SK-N-DZ (cell line): Measurements from ENCODE around the gene KRT76.

ENCODE experiments used
- DNase-seq: peaks from one replicate; pipeline ENCODE4 v3.0.0-alpha.2; 2015; ENCODE audit warnings: low spot score

Gene KRT76

GRCh38 chr12:52813203-52813819 is 36.2 kb upstream of the KRT76 start:
- no peak for DNase-seq

DNA sequence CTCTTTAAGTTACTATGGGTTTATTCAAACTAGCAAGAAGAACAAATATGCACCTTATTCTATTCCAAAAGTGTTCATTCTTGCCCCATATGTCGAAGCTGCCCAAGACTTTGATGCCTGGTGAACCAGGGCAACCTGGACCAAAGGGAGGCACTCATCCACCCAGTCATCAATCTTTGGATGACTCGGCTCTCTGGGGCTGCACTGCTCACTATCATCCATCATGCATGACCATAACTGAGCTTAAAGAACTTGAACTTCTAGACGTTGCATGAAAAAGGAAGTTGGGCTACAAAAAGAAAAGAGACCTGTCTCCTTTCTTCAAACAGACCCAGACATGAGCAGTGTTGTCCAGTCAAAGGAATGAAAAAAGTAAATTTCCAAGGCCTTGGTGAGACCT is 35.6 kb upstream of the KRT76 start:
- no peak for DNase-seq

DNA sequence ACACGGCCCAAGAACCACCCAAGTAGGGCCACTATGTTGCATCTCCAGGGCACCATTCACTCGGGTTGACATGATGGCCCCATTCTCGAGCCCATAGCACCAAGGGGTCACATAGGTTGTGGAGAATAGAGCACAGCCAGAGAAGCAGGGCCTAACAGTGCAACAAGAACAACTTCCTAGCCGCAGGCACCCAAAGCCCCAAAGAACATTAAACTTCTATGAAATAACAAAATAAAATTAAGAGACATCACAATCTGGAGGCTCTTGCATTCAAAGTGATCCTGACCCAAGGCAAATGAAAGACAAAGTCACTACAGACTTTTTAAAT is 34.9 kb upstream of the KRT76 start:
- no peak for DNase-seq

DNA sequence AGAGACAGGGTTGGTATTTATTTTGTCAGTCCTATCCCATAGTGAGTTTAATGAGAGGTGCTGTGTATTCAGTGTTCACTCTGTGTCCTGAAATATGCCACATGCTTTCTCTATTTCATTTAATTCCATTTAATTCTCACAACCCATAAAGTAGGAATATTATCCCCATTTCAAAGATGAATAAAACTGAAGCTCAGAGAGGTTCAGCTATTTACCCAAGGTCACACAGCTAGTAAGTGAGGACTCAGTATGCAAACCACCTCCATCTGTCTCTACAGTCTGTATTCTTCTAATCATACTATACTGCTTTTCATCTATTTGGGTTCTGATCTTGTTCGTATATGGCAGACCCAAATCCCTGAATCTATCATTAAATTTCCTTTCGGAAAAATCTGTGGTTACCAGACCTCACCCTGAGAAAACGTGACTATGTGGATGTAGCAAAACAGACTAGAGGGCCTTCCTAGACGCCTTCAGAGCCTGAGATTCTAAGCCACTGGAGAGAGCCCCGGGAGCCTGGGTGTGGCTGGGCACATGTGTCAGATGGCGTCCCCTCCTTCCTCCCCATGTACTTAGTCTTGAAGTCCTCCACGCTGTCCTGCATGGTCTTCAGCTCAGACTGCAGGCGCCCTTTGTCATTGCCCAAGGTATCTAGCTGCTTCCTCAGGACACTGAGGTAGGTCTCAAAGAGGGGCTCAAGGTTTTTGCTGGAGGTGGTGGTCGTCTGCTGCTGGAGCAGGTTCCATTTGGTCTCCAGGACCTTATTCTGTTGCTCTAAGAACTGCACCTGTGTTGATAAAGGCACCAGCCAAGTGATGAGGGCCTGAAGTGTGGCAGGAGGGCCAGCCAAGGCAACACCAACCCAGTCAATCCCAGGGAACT is 34.3 kb upstream of the KRT76 start:
- DNase-seq: no peak

DNA sequence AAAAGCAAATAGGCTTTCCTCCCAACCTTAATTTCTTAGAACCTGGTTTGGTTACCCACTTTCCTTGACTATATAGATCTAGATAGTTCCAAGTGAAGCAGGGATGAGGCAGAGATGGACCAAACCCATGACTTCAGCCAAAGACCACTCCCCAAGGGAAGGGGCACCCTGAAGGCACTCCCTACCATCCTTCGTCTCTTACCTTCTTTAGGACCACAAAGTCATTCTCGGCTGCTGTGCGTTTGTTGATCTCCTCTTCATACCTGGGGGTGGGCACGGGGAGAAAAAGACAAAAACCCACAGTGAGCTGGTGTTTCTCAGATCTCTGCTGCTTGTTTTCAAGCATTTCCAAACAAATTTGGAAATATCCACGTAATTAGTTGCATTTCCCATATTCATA is 33.4 kb upstream of the KRT76 start:
- DNase-seq: no peak

DNA sequence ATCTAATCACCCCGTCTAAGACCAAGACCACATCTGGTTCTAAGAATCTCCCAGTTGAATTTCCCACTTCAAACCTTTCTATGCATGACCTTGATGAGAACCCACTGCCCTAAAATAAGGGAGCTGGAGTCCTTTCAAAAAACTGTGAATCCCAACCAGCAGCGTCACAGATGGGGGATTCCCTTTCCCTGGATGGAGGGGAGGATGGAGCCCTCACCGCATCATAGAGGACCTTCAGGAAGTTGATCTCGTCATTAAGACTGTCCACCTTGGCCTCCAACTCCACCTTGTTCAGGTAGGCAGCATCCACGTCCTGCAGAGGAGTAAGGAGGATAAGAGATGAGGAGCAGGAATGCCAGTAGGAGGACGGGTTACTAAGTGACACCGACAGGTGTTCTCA is 32.0 kb upstream of the KRT76 start:
- DNase-seq: no peak

GRCh38 chr12:52808573-52809160 is 31.5 kb upstream of the KRT76 start:
- no peak for DNase-seq

GRCh38 chr12:52807544-52808470 is 30.7 kb upstream of the KRT76 start:
- DNase-seq: no peak

DNA sequence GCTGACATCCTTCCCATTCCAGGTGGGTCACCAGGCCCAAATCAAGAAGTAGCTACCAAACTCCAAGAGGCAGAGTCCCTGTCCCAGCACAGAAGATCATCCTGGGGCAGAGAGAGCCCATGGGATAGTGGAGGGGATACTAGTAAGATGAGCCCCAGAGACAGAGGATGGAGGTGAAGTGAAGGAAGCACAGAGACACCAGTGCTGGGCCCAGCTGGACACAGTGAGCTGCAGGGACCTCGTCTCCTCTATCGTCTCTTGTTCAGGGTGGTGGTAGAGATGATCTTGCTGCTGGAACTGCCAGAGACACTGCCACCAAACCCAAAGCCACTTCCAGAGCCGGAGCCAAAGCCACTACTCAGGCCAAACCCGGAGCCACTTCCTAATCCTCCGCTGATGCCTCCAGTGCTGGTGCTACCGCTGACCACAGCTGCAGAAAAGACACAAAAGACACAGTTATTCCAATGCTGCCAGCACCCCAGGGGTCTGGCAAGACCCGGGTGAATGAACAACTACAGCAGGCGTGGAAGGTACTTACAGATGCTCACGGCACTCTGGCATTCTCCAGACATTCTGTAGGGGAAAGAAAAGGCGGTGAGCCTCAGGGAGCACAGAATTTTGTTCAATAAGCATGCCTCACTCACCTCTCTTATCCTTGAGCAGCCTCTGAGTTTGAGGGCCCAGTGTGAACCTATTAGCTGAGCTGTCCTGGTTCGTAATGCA is 29.8 kb upstream of the KRT76 start:
- DNase-seq: no peak

GRCh38 chr12:52806169-52806811 is 29.1 kb upstream of the KRT76 start:
- no peak for DNase-seq

DNA sequence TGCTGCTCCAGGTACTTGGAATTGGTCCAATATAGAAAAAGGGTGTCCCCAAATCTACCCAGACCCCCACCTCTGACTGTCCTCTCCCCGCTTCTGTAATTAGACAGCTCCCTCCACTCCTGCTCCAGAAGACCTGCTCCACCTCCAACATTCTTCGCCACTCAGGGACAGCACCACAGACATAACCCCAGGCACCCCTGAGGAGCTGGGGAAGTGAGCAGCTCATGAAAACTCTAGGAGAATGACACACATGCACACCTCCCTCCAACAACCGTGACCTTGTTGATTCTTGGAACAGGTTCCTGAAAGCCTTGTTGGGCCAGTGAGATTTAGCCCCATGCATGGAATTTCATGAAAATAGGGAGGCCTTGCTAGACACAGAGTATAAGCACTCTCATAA is 28.6 kb upstream of the KRT76 start:
- no peak for DNase-seq

DNA sequence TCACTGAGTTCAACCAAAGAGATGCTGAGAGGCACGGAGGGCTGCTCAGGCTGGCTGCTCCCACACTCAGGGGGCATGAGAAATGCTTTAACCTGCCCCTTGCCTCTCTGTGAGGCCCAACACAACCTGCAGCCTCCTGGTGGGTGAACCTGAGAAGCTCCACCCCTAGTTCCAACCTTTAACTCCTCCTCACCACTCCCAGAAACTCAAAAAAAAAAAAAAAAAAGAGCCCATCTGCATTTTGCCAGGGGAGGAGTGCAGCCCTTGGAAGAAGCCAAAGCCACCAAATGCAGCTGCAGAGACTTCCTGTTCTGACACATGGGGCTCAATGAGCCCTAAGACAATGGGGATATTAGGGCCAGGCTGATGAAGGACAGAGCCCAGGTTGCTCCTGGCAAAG is 27.9 kb upstream of the KRT76 start:
- DNase-seq: no peak

GRCh38 chr12:52802442-52802841 is 25.3 kb upstream of the KRT76 start:
- DNase-seq: no peak

- no peak for DNase-seq
Measured at GRCh38 chr12:52801773-52802172, 24.6 kb upstream of the KRT76 start.

GRCh38 chr12:52800259-52800917 is 23.2 kb upstream of the KRT76 start:
- DNase-seq: no peak

GRCh38 chr12:52799505-52800211 is 22.5 kb upstream of the KRT76 start:
- no peak for DNase-seq

- no peak for DNase-seq
Measured at GRCh38 chr12:52798671-52799504, 21.7 kb upstream of the KRT76 start.

DNA sequence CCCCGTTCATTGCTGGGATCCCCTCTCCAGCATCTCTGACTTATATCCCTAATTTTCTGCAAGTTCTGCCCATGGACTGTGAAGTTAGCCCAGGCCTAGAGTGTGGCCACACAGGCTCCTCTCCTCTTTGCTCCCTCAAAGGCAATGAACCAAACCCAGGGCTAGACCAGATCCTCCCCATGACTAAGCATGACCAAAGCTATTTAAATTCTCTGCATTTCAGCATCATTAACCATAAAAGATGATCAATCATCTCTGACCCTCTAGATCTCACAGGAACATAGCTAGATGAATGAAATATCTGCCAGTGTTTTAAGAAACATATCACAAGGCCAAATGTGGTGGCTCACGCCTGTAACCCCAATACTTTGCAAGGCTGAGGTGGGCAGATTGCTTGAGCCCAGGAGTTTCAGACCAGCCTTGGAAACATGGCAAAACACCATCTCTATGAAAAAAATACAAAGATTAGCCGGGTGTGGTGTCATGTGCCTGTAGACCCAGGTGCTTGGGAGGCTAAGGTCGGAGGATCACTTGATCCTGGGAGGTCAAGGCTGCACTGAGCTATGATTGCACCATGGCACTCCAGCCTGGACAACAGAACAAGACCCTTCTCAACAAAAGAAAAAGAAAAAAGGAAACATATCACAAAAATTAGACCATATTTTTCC is 21.0 kb upstream of the KRT76 start:
- DNase-seq: no peak
